Ramos (cell line): ENCODE results near the gene URB1.
"Not testable (repeated sequence)": the region's sequence is repeated elsewhere in the genome, so short reads cannot be mapped to it uniquely, and the experiment has no call there.

ENCODE experiments used
- in situ Hi-C: fragments of 300-500 bp; cut with MboI; formaldehyde crosslinking; loops from one replicate; pipeline ENCODE4 v1.14.3; 2022; ENCODE audit warnings: low sequenced_read_pairs; ENCODE audit not compliant: unreplicated experiment

The URB1 gene, protein sequence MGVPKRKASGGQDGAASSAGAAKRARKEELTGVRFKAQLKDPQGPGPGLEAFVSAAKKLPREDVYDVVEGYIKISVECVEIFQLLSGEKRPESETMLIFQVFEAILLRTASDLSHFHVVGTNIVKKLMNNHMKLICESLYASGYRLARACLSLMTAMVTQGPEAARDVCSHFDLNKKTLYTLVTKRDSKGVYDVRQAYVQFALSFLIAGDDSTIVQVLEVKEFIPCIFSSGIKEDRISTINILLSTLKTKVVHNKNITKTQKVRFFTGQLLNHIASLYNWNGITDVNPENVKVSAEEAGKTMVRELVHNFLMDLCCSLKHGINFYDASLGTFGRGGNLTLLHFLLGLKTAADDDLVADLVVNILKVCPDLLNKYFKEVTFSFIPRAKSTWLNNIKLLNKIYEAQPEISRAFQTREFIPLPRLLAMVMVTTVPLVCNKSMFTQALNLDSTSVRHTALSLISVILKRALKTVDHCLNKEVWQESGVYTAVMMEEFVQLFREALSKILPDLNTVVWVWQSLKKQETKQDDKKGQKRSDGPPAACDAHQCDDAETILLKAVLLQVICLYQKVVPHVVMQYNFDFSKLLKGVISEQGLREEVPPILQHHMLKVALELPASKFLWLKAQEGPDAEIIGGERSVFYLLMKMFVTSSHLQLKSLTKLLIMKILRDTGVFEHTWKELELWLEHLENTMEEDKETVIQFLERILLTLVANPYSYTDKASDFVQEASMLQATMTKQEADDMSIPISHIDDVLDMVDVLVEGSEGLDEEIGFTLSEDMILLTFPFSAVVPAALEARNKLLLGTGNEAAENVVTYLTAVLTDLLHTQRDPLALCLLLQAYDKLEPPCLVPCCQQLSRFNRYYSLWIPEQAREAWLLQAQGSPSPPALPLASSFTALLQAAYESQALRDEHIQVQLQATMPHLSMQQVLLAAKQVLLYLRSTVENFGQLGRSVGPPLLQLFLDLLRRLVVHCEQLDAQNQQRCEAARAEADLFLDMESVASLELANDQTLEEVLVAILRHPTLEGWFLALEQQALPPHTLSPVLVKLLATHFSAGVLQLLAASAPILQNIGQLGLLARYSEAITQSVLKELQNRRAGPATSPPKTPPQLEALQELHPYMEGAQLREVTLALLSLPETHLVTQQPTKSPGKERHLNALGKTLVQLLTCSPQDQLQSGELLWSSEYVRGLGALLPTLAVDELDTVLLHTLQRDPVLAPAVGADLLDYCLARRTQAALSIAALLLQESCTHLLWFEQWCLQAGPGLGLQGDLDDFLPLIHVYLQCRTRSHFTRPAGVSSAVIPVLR (N-terminal part only)

DNA sequence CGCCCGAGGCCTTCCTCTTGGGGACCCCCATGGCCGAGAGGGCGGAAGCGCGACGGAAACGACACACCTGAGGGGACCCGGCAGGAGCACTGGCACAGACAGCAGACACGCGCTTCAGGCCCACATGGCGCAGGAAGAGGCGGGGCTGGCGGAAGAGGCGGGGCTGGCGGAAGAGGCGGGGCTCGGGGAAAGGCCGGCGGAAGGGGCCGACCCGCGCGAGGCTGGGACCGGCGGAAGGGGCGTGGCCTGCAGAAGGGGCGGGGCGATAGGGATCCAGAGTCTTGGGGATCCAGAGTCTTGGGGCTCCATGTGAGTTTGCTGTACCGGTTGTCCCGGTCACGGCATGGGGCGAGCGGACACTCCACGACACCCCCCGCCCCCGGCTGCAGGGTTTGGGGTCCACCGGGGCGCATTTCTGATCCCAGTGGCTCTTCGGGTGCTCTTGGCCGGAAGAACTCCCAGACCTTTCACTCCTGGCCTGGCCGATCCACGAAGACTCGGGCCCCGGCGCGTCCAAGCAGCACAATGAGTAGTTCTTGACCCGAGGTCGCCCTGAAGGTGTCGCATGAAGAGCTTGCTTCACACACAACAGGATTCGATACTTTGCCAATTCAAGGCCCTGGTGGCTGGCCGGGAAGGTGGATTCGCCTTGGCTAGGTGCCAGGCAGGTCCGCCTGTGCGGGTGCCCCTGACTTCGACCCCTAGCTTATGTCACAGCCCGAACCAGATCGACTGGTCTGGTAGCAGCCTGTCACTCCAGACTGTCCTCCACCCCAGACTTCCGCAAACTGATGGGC is at the start of gene URB1:
TSS of gene URB1 (minus strand) at position 133 of the 797 bp plus-strand sequence. CDS start at position 31, 102 bp downstream.
- in situ Hi-C loops, result no loop called here

DNA sequence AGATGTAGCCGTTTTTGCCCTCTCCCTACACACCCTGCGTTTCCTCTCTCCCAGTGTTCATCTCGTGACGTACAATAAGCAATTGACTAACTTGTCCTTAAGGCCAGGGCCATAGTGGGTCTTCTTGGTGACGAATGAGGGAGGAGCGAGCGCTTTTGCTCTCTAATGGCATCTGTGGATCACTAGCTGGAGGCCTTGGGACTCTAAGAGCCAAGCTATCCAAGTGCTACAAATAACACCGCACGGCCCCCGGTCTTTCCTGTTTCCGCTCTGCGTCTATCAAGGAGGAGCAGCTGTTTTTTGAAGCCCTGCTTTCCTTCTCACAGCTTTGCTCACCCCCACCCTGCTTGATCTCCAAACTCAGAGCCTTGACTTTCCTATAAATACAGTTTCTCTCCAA is 44.9 kb upstream of the URB1 start:
- in situ Hi-C loops, result no loop called here

DNA sequence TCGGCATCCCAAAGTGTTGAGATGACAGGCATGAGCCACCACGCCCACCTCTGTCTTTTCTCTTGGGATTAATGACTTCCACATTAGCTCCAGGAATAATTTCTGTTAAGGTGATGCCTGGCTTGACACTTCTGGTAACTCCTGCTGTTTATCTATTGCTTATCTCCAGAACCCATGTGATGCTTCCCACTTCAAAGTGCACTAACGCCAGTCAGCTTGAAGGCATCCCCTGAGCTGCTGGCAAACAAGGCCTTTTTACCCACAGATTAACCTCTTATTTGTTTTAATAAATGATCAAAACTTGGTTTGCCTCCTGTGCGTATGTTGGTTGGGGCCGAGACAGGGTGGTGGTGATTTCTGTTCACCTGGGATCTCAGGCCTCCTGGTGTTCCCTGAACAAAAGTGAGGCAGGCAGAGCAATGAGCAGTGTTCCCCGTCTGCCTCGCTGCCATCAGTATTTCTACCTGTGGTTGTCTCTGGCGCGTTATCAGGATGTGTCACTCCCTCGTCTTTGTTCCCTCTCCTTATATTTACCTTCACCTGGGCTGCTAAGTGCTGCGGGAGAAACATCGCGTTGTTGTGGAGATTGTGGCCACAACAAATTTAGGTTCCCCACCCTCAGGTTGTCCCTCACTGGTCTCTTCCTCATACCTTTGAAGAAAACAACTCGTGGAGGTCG is 40.3 kb upstream of the URB1 start:
- in situ Hi-C loops, result not testable (repeated sequence)

DNA sequence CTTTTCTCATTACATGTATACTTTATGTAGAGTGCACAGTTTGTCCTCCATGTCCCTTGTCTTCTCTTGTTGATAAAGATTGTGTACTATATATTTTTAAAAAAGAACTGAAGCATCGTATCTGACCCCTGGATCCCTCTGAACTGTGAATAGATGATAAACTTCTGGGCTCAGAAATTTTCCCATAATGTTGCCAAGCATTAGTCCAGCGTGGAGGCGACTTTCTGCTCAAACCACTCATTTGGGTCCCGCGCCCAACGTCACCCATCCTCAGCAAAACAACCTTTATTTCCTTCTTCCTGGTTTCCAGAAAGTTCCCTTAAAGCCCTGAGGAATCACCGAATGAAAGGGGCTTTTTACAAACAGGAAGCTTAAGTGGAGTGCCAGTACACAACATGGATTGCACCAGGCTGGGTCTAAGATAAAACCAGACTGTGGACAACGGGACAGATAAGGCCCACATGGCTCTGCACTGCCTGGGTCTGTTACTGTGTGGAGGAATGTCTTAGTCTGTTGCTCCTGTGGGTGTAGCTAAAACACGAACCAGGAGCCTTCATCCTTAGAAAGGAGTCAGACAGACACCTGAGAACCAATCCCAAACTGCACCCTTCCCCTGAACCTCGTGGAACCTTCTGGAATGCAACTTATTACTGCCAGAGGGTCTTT is 35.3 kb upstream of the URB1 start:
- in situ Hi-C loops, result no loop called here

DNA sequence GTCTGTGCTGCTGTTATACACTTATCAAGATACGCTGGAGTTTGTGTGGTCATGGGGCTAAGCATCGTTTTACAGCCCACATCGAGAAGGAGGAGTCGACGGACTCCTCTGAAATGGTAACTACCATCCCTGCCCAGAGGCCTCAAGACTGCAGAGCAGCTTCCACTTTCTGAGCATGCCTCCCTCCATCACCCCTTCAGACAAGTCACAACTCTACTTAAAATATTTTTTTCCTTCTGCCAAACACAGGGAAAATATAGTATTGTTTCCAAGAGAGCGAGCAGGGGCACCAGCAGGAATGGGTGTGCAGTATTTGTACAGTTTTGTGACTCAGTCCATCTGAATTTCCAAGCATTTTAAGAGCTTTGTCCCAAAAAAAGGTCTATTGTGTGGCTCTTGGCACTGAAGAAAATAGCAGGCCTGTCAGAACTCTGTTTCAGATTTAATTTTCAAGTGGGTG is 33.8 kb upstream of the URB1 start:
- in situ Hi-C loops, result no loop called here

DNA sequence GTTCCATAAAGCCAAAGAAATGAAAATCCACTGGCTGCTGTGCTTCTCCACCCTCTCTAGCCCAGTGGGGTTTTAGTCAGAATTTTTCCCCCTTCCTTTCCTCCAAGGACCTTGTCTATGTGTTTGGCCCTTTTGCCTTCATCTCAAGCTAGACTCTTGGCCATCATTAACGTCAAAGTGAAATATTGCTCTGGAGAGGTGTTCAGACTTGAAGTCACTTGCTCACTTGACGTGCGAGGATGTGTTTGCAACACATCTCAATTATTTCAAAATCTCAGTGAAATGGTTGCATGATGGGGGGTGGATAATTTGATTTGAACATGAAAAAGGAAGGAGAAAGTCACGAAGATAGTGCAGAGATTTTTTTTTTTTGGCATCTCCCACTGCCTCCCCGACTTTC is 33.3 kb upstream of the URB1 start:
- in situ Hi-C loops, result no loop called here

DNA sequence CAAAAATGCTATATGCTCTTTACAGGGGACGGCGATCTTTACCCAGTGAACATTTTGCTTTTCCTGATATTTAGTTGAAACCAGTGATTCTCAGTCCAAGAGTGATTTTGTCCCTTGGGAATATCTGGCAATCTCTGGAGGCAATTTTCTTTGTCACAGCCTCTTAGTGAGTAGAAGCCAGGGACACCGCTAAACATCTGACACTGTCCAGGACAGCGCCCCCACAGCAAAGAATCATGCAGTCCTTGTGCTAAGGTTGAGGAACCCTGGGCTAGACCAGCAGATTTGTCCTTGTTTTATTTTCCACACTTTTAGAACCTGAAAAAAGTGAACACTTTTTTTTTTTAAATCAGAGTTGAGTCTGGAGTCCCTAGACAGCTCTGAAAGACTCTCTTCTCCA is 32.8 kb upstream of the URB1 start:
- in situ Hi-C loops, result no loop called here

DNA sequence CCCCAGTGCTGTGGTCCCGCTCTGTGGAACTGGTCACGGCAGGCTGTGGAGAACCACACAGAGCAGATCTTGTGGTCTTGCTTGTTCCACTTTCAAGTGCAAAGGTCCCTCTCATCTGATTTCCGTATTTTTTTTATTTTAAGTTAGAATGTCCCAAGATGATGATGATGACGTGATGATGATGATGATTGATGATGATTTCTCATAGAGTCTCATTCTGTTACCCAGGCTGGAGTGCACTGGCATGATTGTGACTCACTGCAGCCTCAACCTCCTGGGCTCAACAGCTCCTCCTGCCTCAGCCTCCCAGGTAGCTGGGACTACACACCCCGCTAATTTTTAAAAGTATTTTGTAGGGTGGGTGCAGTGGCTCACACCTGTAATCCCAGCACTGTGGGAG is 31.9 kb upstream of the URB1 start:
- in situ Hi-C loops, result no loop called here

DNA sequence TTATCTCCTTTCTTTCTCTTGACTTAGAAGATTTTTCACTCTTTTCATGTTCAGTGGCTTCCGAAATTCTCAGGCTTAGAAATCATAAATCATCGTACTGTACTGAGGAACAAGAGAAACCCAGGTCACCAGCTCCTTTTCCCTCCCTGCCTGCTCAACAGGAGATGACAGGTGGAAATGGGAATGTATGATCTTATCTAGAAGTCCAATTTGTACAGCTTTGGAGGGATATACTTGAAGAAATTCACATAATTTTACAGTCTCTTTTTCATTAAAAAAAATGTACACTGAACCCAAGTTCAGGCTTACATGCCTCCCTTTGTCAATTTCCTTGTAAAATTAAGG is 31.4 kb upstream of the URB1 start:
- in situ Hi-C loops, result no loop called here

DNA sequence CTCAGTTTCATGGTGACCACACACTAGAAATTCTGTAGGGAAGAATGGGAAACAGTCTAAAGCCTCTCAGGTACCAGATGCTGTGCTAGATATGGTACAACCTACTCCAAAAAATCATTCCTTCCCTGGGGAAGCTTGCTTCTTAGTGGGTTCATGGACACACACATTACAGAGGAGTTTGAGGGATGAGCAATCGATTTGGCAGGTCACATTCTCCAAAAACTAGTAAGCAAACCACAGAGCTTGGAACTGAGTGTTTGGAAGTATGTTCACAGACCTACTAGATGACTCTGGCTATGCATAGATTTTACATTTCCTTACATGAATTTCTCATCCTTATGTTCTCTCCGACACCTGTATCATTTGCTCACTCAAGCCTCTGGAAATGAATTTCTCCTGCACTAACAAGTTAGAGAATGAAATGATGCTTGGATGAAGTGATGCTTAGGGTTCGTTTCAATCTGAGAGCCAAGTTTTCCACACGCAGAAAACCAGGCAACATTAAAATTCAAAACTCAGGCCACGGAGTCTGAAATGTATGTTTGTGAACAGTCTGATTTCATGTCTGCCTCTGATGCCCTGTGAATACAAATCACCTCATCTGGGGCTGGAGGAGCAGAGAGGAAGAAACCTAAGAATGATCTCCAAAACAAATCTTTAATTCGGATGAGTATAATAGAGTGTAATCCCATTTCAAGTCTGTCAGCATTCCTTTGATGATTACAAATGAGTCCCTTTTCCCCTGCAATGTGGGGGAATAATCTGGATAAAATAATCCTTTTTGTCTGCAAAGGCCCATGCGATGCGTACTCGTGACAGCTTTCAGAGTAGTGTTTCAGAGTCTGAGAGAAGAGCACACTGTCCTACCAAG is 30.7 kb upstream of the URB1 start:
- in situ Hi-C loops, result no loop called here

DNA sequence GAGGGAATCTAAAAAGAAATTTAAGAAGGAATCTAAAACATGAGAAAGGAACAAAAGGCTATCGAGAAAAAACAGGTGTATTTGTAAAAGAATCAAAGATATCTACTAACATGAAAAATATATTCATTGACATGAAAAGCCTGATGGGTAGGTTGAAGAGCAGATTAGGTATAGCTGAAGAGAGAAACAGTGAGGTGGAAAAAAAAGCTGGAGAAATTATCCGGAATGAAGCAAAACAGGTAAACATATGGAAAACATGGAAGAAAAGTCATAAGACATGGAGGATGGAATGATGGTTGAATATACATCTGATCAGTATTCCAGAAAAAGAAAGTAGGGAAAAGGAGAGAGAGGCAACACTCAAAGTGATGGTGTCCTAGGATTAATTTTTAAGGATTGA is 29.3 kb upstream of the URB1 start:
- in situ Hi-C loops, result no loop called here

DNA sequence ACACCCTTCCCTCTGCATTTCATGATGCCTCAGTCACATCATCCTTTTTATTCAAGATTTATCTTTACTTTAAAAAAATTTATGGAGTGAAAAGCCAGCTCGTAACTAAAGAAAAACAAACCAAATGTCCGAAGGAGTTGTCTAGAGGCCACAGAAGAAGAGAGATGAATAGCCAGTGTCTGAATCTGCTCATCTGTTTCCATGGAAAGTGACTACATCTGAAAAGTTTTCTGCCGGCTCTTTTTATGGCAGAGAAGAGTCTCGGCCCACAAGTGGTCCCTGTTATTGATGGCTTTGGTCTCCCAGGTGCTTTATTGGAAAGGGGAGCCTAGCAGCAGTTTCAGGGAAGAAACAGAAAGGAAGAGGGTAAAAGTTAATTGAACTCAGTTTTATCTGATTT is 25.3 kb upstream of the URB1 start:
- in situ Hi-C loops, result no loop called here

DNA sequence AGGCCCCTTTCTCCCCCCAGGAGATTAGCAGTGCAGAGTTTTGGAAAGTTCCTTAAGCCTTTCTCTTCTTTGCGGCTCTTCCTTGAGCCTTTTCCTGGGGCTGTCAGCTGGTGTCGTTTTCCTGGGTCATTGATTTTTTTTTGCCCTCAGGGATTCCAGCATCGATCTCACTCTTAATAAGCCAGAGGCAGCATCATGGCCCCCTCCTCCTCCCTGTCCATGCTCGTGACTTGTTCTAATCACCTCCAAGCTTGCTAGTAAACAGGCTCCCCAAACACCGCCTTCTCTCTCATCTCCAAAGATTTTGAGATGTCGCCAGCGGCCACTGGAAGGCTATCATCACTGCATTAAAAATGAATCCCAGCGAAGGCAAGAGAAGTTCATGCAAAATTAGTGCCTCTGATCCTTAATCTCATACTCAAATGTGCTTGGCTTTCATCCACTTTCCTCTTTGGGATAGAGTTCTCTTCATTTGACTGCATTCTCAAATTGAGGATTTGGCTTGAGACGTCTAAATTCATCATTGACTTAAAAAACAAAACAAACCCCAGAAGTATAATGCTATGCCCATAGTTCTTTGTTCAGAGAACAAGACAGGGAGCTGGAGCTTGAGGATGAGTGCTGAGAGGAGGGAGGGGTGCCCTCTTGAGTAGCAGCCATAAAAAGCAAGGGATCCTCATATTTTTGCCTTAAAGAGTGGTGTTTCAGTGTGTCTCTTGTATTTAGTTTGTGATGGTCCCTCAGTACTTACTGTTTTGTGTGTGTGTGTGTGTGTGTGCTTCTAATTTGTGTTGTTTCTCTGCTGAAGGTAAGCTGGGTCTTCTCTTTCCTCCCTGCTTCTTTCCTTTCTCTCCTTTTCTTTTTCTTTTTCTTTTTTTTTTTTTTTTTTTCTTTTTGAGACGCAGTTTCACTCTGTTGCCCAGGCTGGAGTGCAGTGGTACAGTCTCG is 22.9 kb upstream of the URB1 start:
- in situ Hi-C loops, result no loop called here

DNA sequence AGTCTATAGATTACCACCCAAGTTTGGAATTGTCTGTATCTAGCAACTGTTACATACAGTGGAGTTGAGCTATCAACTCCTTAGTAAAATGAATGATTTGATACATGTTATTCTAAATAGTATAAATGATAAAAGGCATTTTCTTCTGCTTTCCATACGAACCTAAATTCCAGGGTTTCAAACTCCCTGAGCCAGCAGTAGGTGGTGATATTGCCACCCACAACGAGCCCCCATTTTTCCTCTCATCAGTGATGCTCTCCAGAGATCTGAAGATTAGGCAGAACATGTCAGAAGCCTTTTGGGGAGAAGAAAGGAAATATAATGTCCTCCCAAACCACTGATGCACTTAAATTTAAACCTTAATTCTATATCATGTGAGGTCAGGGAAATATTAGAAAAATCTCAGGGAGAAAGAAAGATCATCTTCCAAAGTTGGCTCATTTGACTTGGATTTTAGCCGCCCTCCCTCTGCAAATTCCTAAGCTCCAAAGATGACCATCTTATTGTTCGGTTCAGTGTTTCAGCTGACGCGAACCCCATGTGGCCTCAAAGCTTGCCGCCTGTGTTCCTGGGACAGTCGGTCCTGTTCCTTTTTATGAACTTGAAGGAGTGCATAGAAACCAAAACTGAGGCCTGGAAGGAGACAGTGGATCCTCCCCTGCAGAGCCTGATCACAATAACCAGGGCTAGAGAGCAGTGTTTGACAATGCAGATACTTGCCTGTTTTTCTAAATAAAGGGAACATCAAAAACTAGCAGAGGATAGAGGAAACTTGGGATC is 22.0 kb upstream of the URB1 start:
- in situ Hi-C loops, result no loop called here

DNA sequence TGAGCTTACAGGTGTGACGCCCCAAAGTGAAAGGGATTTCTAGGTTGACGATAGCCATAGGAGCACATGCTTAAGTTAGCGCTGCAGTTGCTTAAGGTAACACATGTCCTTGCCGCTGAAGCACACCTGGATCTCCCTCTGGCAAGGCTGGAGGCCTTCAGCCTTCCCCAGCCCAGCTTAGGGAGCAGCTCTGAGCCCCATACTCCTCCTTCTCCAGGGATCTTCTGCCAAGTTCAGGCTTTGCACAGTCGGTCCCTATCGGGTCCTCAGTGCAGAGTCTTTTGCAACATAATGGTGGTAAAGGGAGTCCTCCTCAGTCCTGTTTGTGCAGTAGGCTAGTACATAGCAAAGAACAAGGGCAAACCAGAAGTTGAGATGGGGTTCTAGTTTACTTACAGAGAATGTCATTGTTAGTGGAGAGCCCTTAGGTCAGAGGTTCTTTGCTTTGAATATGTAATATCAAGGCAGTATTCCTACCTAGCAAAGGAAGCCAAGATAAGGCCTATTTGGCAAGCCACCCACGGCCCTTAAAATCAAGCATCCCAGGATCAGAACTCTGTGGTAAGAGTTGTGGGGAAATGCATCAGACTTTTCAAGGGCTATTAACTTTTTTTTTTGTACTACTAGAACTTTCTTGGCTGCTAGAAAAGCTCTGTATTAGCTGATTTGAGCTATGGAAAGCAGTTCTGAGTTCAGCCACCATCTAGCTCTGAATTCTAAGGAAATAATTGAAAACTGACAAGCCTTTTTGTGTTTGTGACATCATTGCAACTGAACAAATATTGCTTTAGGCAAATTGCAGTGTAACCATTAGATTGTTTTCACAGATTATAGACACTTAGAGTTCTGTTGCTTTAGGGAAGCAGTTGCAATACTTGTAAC is 21.1 kb upstream of the URB1 start:
- in situ Hi-C loops, result no loop called here
